ENCODE measurements around the gene PDS5B.

DNA sequence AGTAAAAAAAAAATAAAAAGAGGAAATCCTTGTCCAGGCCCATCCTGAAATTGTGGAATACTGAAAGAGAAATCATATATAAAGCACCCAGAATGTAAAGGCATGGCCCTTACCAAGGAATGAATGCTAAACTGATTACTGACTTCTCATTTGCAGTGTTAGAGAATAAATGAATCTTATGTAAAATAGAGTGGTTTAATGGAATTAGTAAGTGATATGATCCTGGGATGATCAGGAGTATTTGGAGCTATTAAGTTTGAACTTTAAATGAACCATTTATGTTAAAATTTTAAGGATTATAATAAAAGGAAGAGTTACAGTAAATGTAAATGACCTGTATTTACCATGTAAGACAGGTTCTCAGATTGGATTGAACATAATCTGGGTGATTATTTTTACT lies 75.4 kb downstream of the PDS5B start:
- TF ChIP-seq, protein P1, sequence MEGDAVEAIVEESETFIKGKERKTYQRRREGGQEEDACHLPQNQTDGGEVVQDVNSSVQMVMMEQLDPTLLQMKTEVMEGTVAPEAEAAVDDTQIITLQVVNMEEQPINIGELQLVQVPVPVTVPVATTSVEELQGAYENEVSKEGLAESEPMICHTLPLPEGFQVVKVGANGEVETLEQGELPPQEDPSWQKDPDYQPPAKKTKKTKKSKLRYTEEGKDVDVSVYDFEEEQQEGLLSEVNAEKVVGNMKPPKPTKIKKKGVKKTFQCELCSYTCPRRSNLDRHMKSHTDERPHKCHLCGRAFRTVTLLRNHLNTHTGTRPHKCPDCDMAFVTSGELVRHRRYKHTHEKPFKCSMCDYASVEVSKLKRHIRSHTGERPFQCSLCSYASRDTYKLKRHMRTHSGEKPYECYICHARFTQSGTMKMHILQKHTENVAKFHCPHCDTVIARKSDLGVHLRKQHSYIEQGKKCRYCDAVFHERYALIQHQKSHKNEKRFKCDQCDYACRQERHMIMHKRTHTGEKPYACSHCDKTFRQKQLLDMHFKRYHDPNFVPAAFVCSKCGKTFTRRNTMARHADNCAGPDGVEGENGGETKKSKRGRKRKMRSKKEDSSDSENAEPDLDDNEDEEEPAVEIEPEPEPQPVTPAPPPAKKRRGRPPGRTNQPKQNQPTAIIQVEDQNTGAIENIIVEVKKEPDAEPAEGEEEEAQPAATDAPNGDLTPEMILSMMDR (conservative IDR thresholded peaks at IDR 0.05; ENCODE audit: low read depth, low read length) = no peak
- no peak for TF ChIP-seq EZH2 (IDR thresholded peaks at IDR 0.05; ENCODE audit: borderline replicate concordance, low read depth, low read length, poor library complexity, severe bottlenecking)
